Neural progenitor cell (in vitro differentiated cells): ENCODE results near the gene ADGRA1. TPM values are rescaled to one million over a fixed set of nuclear protein-coding genes. Genes with fewer than 3 reads are reported as not detected.

Source experiments
- DNase-seq: peaks from one replicate; pipeline ENCODE4 v3.0.0-alpha.2; 2016; ENCODE audit warnings: low spot score
- H2AFZ ChIP-seq: fragments of 200-600 bp; sonication (generic); replicated peaks from 2 replicates; pipeline ENCODE4 v1.6.1; 2016; ENCODE audit warnings: antibody characterized with exemption
- H3F3A ChIP-seq: fragments of 200-600 bp; sonication (generic); 2 replicates; pipeline ENCODE4 v1.6.1; 2016; ENCODE audit warnings: antibody characterized with exemption, low read depth
- H3K27ac ChIP-seq: fragments of 200-600 bp; sonication (generic); 2 replicates; pipeline ENCODE4 v1.5.1; 2016; ENCODE audit warnings: mild to moderate bottlenecking
- H3K27me3 ChIP-seq: fragments of 200-600 bp; sonication (generic); 2 replicates; pipeline ENCODE4 v1.6.1; 2016; ENCODE audit warnings: mild to moderate bottlenecking, moderate library complexity
- H3K36me3 ChIP-seq: fragments of 200-600 bp; sonication (generic); 2 replicates; pipeline ENCODE4 v1.5.1; 2016
- H3K4me1 ChIP-seq: fragments of 200-600 bp; sonication (generic); 2 replicates; pipeline ENCODE4 v1.6.1; 2016; ENCODE audit warnings: mixed run types
- H3K4me2 ChIP-seq: fragments of 200-600 bp; sonication (generic); 2 replicates; pipeline ENCODE4 v1.6.1; 2016
- H3K4me3 ChIP-seq: fragments of 200-600 bp; sonication (generic); 2 replicates; pipeline ENCODE4 v1.5.1; 2016
- H3K79me2 ChIP-seq: fragments of 200-600 bp; sonication (generic); 2 replicates; pipeline ENCODE4 v1.6.1; 2016; ENCODE audit warnings: low read depth
- H3K9ac ChIP-seq: fragments of 200-600 bp; sonication (generic); 2 replicates; pipeline ENCODE4 v1.6.1; 2016
- H3K9me3 ChIP-seq: fragments of 200-600 bp; sonication (generic); 2 replicates; pipeline ENCODE4 v1.5.1; 2016; ENCODE audit warnings: low read depth
- H4K20me1 ChIP-seq: fragments of 200-600 bp; sonication (generic); 2 replicates; pipeline ENCODE4 v1.6.1; 2016; ENCODE audit warnings: low read depth
- H3K27ac Mint-ChIP-seq: 3 replicates; pipeline ENCODE4 v1.8.0; 2021; ENCODE audit warnings: mixed read lengths
- H3K27me3 Mint-ChIP-seq: 2 replicates; pipeline ENCODE4 v1.8.0; 2022; ENCODE audit warnings: low read depth, mild to moderate bottlenecking, inconsistent platforms, moderate library complexity, mixed read lengths; ENCODE audit not compliant: insufficient read depth
- H3K36me3 Mint-ChIP-seq: 3 replicates; pipeline ENCODE4 v1.8.0; 2021; ENCODE audit warnings: mixed read lengths
- H3K4me1 Mint-ChIP-seq: 3 replicates; pipeline ENCODE4 v1.8.0; 2021; ENCODE audit warnings: mixed read lengths
- H3K4me3 Mint-ChIP-seq: 3 replicates; pipeline ENCODE4 v1.8.0; 2021; ENCODE audit warnings: mild to moderate bottlenecking, moderate library complexity, mixed read lengths
- H3K9me3 Mint-ChIP-seq: 3 replicates; pipeline ENCODE4 v1.8.0; 2020; ENCODE audit warnings: mixed read lengths
- EZH2 ChIP-seq: fragments of 200-600 bp; sonication (generic); IDR thresholded peaks from 2 replicates; pipeline ENCODE4 v1.6.1; 2017; ENCODE audit warnings: antibody characterized with exemption, mild to moderate bottlenecking, moderate library complexity
- EZH2phosphoT487 ChIP-seq: fragments of 200-600 bp; sonication (generic); IDR thresholded peaks from 2 replicates; pipeline ENCODE4 v1.6.1; 2017; ENCODE audit warnings: antibody characterized with exemption
- total RNA-seq: library from RNA; depleted of rRNA; stranded (reverse); fragments of >200 nt; gene quantifications from 2 replicates; pipeline ENCODE4 v1.2.3, GENCODE V29; 2015; ENCODE audit warnings: low replicate concordance
- TF ChIP-seq, protein P1 (sequence below): fragments of 200-600 bp; sonication (generic); IDR thresholded peaks from 2 replicates; pipeline ENCODE4 v1.5.1; 2017; ENCODE audit warnings: antibody characterized with exemption, mild to moderate bottlenecking

ADGRA1 gene
- total RNA-seq, 1 donor from 2014 or later: not detected

DNA sequence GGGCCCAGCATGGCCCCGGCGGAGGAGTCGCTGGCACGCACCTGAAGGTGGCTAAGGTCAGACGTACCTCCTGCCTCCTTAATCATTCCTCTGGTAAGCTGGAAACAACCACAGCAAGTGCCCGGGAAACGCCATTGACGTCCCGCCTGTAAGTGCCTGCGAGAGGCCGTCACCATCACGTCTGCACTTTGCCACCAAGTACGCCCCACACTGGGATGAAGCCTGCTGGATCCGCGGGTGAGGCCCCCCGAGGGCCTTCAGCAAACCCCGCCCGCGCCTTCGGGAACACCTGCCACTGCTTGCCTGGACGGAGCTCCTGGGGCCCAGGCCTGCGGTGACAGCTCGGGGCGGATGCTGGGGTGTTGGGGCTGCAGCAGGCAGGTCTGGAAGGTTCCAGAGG, 12.5 kb downstream of the ADGRA1 start:
- Histone ChIP-seq H3K4me2 (no peak overlapping the region), H3K27me3 (peaks cover 19% of the 10 kb centered on the region), H4K20me1 (peaks cover 3% of the 10 kb centered on the region), H3K9ac (no peak overlapping the region), H3K36me3 (no peaks in the 10 kb centered on the region), H3F3A (peaks cover 3% of the 10 kb centered on the region), H3K79me2 (no peaks in the 10 kb centered on the region), H3K27ac (no peak overlapping the region), H3K4me1 (peaks cover 23% of the 10 kb centered on the region), H3K9me3 (no peaks in the 10 kb centered on the region), H3K4me3 (no peak overlapping the region), H2AFZ (no peak overlapping the region)
- no peak overlapping the region for H3K27ac Mint-ChIP-seq
- H3K9me3 Mint-ChIP-seq: no peaks in the 10 kb centered on the region
- H3K4me1 Mint-ChIP-seq: peaks cover 35% of the 10 kb centered on the region
- no peak for DNase-seq
- H3K4me3 Mint-ChIP-seq: peak overlapping the region; percentile 59
- TF ChIP-seq, protein P1, sequence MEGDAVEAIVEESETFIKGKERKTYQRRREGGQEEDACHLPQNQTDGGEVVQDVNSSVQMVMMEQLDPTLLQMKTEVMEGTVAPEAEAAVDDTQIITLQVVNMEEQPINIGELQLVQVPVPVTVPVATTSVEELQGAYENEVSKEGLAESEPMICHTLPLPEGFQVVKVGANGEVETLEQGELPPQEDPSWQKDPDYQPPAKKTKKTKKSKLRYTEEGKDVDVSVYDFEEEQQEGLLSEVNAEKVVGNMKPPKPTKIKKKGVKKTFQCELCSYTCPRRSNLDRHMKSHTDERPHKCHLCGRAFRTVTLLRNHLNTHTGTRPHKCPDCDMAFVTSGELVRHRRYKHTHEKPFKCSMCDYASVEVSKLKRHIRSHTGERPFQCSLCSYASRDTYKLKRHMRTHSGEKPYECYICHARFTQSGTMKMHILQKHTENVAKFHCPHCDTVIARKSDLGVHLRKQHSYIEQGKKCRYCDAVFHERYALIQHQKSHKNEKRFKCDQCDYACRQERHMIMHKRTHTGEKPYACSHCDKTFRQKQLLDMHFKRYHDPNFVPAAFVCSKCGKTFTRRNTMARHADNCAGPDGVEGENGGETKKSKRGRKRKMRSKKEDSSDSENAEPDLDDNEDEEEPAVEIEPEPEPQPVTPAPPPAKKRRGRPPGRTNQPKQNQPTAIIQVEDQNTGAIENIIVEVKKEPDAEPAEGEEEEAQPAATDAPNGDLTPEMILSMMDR: no peak
- TF ChIP-seq EZH2phosphoT487: no peak
- no peak for TF ChIP-seq EZH2
- H3K36me3 Mint-ChIP-seq: no peaks in the 10 kb centered on the region
- H3K27me3 Mint-ChIP-seq: peaks cover 21% of the 10 kb centered on the region

DNA sequence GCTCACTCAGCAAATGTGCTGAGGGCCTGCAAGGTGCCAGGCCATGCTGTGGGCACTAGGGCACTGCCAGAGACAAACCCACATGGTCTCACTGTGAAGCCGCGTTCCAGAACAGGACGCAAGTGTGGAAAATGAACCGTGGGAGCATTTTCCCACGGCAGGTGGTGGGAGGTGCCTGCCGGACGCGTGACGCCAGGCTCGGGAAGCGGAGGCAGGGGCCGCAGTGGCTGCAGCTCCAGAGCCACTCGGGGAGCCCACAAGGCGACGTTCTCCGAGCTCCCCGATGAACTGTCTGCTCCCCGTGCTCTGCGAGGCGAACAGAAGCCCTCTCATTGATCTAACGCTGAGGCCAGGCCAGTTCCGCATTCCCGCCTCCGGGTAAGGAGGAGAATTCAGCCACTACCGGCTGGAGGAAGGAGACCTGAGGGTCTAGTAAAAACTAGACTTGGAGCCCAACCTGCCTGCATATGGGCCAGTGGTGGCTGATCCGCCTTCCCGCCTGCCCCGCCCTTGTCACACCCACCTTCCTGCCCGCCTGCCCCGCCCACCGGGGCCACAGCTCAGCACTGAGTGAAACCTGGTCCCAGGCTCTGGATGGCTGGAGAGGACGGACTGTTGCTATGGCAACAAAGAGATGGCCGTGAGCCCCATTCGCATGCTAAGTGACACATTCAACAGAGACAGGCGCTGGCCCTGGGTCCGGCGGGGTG, 13.1 kb downstream of the ADGRA1 start:
- peak; percentile 98 for DNase-seq
- no peak overlapping the region for H3K4me3 ChIP-seq

DNA sequence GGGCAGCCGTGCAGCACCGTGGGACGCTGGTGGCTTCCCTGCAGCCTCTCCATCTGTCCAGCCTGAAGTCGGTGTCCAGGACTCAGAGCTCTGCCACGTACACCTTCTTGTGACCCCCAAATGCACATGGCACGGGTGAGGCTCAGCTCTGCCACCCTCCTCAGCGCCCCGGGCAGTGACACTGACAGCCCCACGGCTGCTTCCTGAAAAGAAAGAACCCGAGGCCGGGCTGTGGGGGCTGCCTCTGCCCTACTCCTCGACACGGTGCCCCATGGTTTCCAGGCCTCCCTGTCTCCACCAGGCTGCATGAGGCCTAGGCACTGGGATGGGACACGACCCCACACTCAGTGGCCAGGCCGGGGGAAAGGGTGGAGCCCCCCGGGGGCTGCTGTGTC, 13.7 kb downstream of the ADGRA1 start:
- Histone ChIP-seq H3K9me3 (no peaks in the 10 kb centered on the region), H3K4me2 (peak overlapping the region; percentile 61), H2AFZ (no peak overlapping the region), H3F3A (peaks cover 3% of the 10 kb centered on the region), H3K4me3 (no peak overlapping the region), H4K20me1 (peaks cover 3% of the 10 kb centered on the region), H3K36me3 (no peaks in the 10 kb centered on the region), H3K27ac (no peak overlapping the region), H3K79me2 (no peaks in the 10 kb centered on the region), H3K9ac (no peak overlapping the region), H3K27me3 (peaks cover 19% of the 10 kb centered on the region), H3K4me1 (peaks cover 23% of the 10 kb centered on the region)
- TF ChIP-seq, protein P1: no peak
- TF ChIP-seq EZH2 (no peak), EZH2phosphoT487 (no peak)
- peak overlapping the region; percentile 4 for H3K4me3 Mint-ChIP-seq
- H3K4me1 Mint-ChIP-seq: peaks cover 38% of the 10 kb centered on the region
- H3K36me3 Mint-ChIP-seq: no peaks in the 10 kb centered on the region
- no peak overlapping the region for H3K27ac Mint-ChIP-seq
- no peak for DNase-seq
- H3K9me3 Mint-ChIP-seq: no peaks in the 10 kb centered on the region
- peaks cover 21% of the 10 kb centered on the region for H3K27me3 Mint-ChIP-seq

More for the DNA sequence above, 13.1 kb downstream of the ADGRA1 start:
- Mint-ChIP-seq H3K27me3 (peaks cover 21% of the 10 kb centered on the region), H3K27ac (no peak overlapping the region), H3K9me3 (no peaks in the 10 kb centered on the region), H3K36me3 (no peaks in the 10 kb centered on the region), H3K4me1 (peaks cover 38% of the 10 kb centered on the region), H3K4me3 (no peak overlapping the region)
- Histone ChIP-seq H3K36me3 (no peaks in the 10 kb centered on the region), H2AFZ (no peak overlapping the region), H3K27me3 (peaks cover 19% of the 10 kb centered on the region), H3K27ac (no peak overlapping the region), H3F3A (peaks cover 3% of the 10 kb centered on the region), H4K20me1 (peaks cover 3% of the 10 kb centered on the region), H3K4me2 (peak overlapping the region; percentile 61), H3K9ac (no peak overlapping the region), H3K9me3 (no peaks in the 10 kb centered on the region), H3K79me2 (no peaks in the 10 kb centered on the region), H3K4me1 (peaks cover 23% of the 10 kb centered on the region)
- TF ChIP-seq, protein P1: no peak
- TF ChIP-seq EZH2 (no peak), EZH2phosphoT487 (no peak)
